ACC112 (cell line): ENCODE measurements around the gene XKR3.

ENCODE experiments used
- H2AFZ ChIP-seq: fragments of 200-600 bp; sonication (generic); one replicate; pipeline ENCODE4 v1.6.0; 2017; ENCODE audit warnings: antibody characterized with exemption, low read length; ENCODE audit not compliant: unreplicated experiment
- H3K27ac ChIP-seq: fragments of 200-600 bp; sonication (generic); 2 replicates; pipeline ENCODE4 v1.5.1; 2014; ENCODE audit warnings: low read depth, mild to moderate bottlenecking, antibody characterized with exemption, low read length, moderate library complexity
- H3K27me3 ChIP-seq: fragments of 200-600 bp; sonication (generic); 2 replicates; pipeline ENCODE4 v1.6.1; 2014; ENCODE audit warnings: mild to moderate bottlenecking, antibody characterized with exemption, low read length, moderate library complexity, mixed read lengths; ENCODE audit not compliant: insufficient read depth
- H3K36me3 ChIP-seq: fragments of 200-600 bp; sonication (generic); 2 replicates; pipeline ENCODE4 v1.6.1; 2016; ENCODE audit warnings: mild to moderate bottlenecking, antibody characterized with exemption, low read length, moderate library complexity, mixed read lengths; ENCODE audit not compliant: insufficient read depth
- H3K4me1 ChIP-seq: fragments of 200-600 bp; sonication (generic); one replicate; pipeline ENCODE4 v1.6.1; 2016; ENCODE audit warnings: low read length, mixed read lengths; ENCODE audit not compliant: insufficient read depth, unreplicated experiment, control insufficient read depth
- H3K4me3 ChIP-seq: fragments of 200-600 bp; sonication (generic); 2 replicates; pipeline ENCODE4 v1.5.1; 2014; ENCODE audit warnings: mild to moderate bottlenecking, low read depth, low read length
- H3K79me2 ChIP-seq: fragments of 200-600 bp; sonication (generic); one replicate; pipeline ENCODE4 v1.6.0; 2016; ENCODE audit warnings: low read length; ENCODE audit not compliant: control insufficient read depth, unreplicated experiment, insufficient read depth

The XKR3 gene

GRCh38 chr22:16838073-16838472, 12.9 kb upstream of the XKR3 start:
- peak overlapping the region; percentile 55 for H3K27ac ChIP-seq
- H3K79me2 ChIP-seq: no peaks in the 10 kb centered on the region
- H3K4me3 ChIP-seq: 0 out of 2 replicates have a peak overlapping the region, but pooled peaks have one; percentile 2
- no peak overlapping the region for H2AFZ ChIP-seq
- H3K27me3 ChIP-seq: no peaks in the 10 kb centered on the region
- peaks cover 25% of the 10 kb centered on the region for H3K4me1 ChIP-seq
- no peaks in the 10 kb centered on the region for H3K36me3 ChIP-seq

- Histone ChIP-seq H3K79me2 (no peaks in the 10 kb centered on the region), H3K27me3 (no peaks in the 10 kb centered on the region), H3K27ac (no peak overlapping the region), H3K4me1 (peaks cover 25% of the 10 kb centered on the region), H2AFZ (no peak overlapping the region), H3K36me3 (no peaks in the 10 kb centered on the region), H3K4me3 (no peak overlapping the region)
These were observed 9.8 kb upstream of the XKR3 start for GRCh38 chr22:16834971-16835370.

- no peaks in the 10 kb centered on the region for H3K27me3 ChIP-seq
- H3K4me3 ChIP-seq: no peak overlapping the region
- no peak overlapping the region for H3K27ac ChIP-seq
- no peak overlapping the region for H2AFZ ChIP-seq
- peaks cover 10% of the 10 kb centered on the region for H3K4me1 ChIP-seq
- no peaks in the 10 kb centered on the region for H3K36me3 ChIP-seq
- H3K79me2 ChIP-seq: no peaks in the 10 kb centered on the region
These were observed 6.0 kb upstream of the XKR3 start for GRCh38 chr22:16831257-16831656.

- H3K4me1 ChIP-seq: peaks cover 12% of the 10 kb centered on the region
- no peaks in the 10 kb centered on the region for H3K36me3 ChIP-seq
- H2AFZ ChIP-seq: no peak overlapping the region
- H3K4me3 ChIP-seq: no peak overlapping the region
- H3K27ac ChIP-seq: no peak overlapping the region
- no peaks in the 10 kb centered on the region for H3K27me3 ChIP-seq
- H3K79me2 ChIP-seq: no peaks in the 10 kb centered on the region
These were observed 4.8 kb upstream of the XKR3 start for GRCh38 chr22:16829985-16830384.

GRCh38 chr22:16828876-16829275, 3.7 kb upstream of the XKR3 start:
- H3K27ac ChIP-seq: no peak overlapping the region
- H3K79me2 ChIP-seq: no peaks in the 10 kb centered on the region
- no peaks in the 10 kb centered on the region for H3K27me3 ChIP-seq
- H3K4me1 ChIP-seq: peaks cover 9% of the 10 kb centered on the region
- no peak overlapping the region for H3K4me3 ChIP-seq
- no peaks in the 10 kb centered on the region for H3K36me3 ChIP-seq
- H2AFZ ChIP-seq: no peak overlapping the region

GRCh38 chr22:16827506-16827905, 2.3 kb upstream of the XKR3 start:
- Histone ChIP-seq H3K4me1 (peaks cover 9% of the 10 kb centered on the region), H2AFZ (no peak overlapping the region), H3K27ac (no peak overlapping the region), H3K4me3 (no peak overlapping the region), H3K79me2 (no peaks in the 10 kb centered on the region), H3K27me3 (no peaks in the 10 kb centered on the region), H3K36me3 (no peaks in the 10 kb centered on the region)

- no peak overlapping the region for H3K27ac ChIP-seq
- H3K79me2 ChIP-seq: no peaks in the 10 kb centered on the region
- H3K4me3 ChIP-seq: no peak overlapping the region
- peaks cover 5% of the 10 kb centered on the region for H3K4me1 ChIP-seq
- H2AFZ ChIP-seq: no peak overlapping the region
- no peaks in the 10 kb centered on the region for H3K36me3 ChIP-seq
- H3K27me3 ChIP-seq: no peaks in the 10 kb centered on the region
These were observed 6.0 kb downstream of the XKR3 start for GRCh38 chr22:16819249-16819648.

- H3K27ac ChIP-seq: no peak overlapping the region
- H3K36me3 ChIP-seq: no peaks in the 10 kb centered on the region
- H3K4me3 ChIP-seq: no peak overlapping the region
- no peaks in the 10 kb centered on the region for H3K79me2 ChIP-seq
- H3K27me3 ChIP-seq: no peaks in the 10 kb centered on the region
- H3K4me1 ChIP-seq: peaks cover 5% of the 10 kb centered on the region
- H2AFZ ChIP-seq: no peak overlapping the region
These were observed 6.7 kb downstream of the XKR3 start for GRCh38 chr22:16818538-16818937.

- no peaks in the 10 kb centered on the region for H3K79me2 ChIP-seq
- H3K27me3 ChIP-seq: no peaks in the 10 kb centered on the region
- no peak overlapping the region for H3K27ac ChIP-seq
- peaks cover 12% of the 10 kb centered on the region for H3K4me1 ChIP-seq
- H3K4me3 ChIP-seq: no peak overlapping the region
- no peak overlapping the region for H2AFZ ChIP-seq
- no peaks in the 10 kb centered on the region for H3K36me3 ChIP-seq
These were observed 10.1 kb downstream of the XKR3 start for GRCh38 chr22:16815073-16815472.

GRCh38 chr22:16810188-16810802, 14.9 kb downstream of the XKR3 start:
- Histone ChIP-seq H3K36me3 (no peaks in the 10 kb centered on the region), H3K27ac (peak overlapping the region; percentile 48), H3K27me3 (no peaks in the 10 kb centered on the region), H3K4me1 (peaks cover 31% of the 10 kb centered on the region), H3K79me2 (no peaks in the 10 kb centered on the region), H2AFZ (peak overlapping the region; percentile 0), H3K4me3 (no peak overlapping the region)

GRCh38 chr22:16808744-16809143, 16.5 kb downstream of the XKR3 start:
- peaks cover 31% of the 10 kb centered on the region for H3K4me1 ChIP-seq
- peak overlapping the region; percentile 15 for H3K4me3 ChIP-seq
- peak overlapping the region; percentile 85 for H2AFZ ChIP-seq
- H3K36me3 ChIP-seq: no peaks in the 10 kb centered on the region
- H3K27ac ChIP-seq: peak overlapping the region; percentile 69
- H3K27me3 ChIP-seq: no peaks in the 10 kb centered on the region
- no peaks in the 10 kb centered on the region for H3K79me2 ChIP-seq
